Endothelial cell of umbilical vein (primary cell): Measurements from ENCODE around the gene WDR7. TPM values are rescaled to one million over a fixed set of nuclear protein-coding genes. Genes with fewer than 3 reads are reported as not detected.

ENCODE experiments used
- BruUV-seq: library from RNA; stranded (reverse); fragments of 400-500 nt; replicated peaks from 2 replicates; lab custom pipeline; 2021; lab: Mats Ljungman, UMichigan
- CTCF ChIA-PET: fragments of 300-600, 350-600 bp; sonication (Branson Sonifier 250); formaldehyde crosslinking; loops from one replicate; lab custom pipeline; 2021; ENCODE audit warnings: antibody characterized with exemption, inconsistent platforms; lab: Charles Lee
- POLR2A ChIA-PET: fragments of 300-600, 350-600 bp; sonication (Branson Sonifier 250); formaldehyde crosslinking; loops from one replicate; lab custom pipeline; 2021; ENCODE audit warnings: antibody characterized with exemption, inconsistent platforms; lab: Charles Lee
- DNase-seq: peaks from one replicate; pipeline ENCODE4 v3.0.0-alpha.2; 2011; ENCODE audit warnings: low read depth, low spot score
- FAIRE-seq: peaks from 2 replicates; lab custom pipeline; 2011; peaks lifted over from hg19 to GRCh38; lab: Jason Lieb, UNC
- H2AFZ ChIP-seq: 2 replicates; pipeline ENCODE4 v1.6.0; 2012; ENCODE audit warnings: low read depth, low read length, control low read depth, inconsistent platforms
- H3K27ac ChIP-seq: 2 replicates; pipeline ENCODE4 v1.5.1; 2011; ENCODE audit warnings: low read depth, mild to moderate bottlenecking, control low read depth, low read length, moderate library complexity; ENCODE audit not compliant: insufficient read depth
- H3K27me3 ChIP-seq, 2 experiments: 2 replicates each; pipeline versions ENCODE4 v1.6.0 to v1.6.1; 2011; ENCODE audit warnings: low read length in 2 of 2, mixed read lengths in 1 of 2; ENCODE audit not compliant: control insufficient read depth in 2 of 2, insufficient read depth in 2 of 2
- H3K36me3 ChIP-seq, 2 experiments: 2 replicates in 1 of 2; 3 replicates in 1 of 2; pipeline ENCODE4 v1.5.1; 2011; ENCODE audit warnings: low read length in 2 of 2, mild to moderate bottlenecking in 1 of 2, moderate library complexity in 1 of 2; ENCODE audit not compliant: control insufficient read depth in 2 of 2, insufficient read depth in 2 of 2; ENCODE audit errors: extremely low read depth in 1 of 2
- H3K4me1 ChIP-seq: 3 replicates; pipeline ENCODE4 v1.5.1; 2011; ENCODE audit warnings: mild to moderate bottlenecking, low read length; ENCODE audit not compliant: control insufficient read depth, insufficient read depth; ENCODE audit errors: extremely low read depth
- H3K4me2 ChIP-seq: 2 replicates; pipeline ENCODE4 v1.6.1; 2011; ENCODE audit warnings: low read length, control low read depth, mixed read lengths; ENCODE audit not compliant: insufficient read depth
- H3K4me3 ChIP-seq, 3 experiments: fragments of 200-600 bp in 1 of 3; sonication (generic), shearing (Covaris generic) in 1 of 3; replicated peaks in 1 of 3; 2 replicates each; pipeline ENCODE4 v1.5.1; 2011 to 2016; ENCODE audit warnings: control low read depth in 3 of 3, low read length in 3 of 3, mild to moderate bottlenecking in 2 of 3, inconsistent platforms in 1 of 3, low read depth in 1 of 3, moderate library complexity in 1 of 3; ENCODE audit not compliant: insufficient read depth in 1 of 3
- H3K79me2 ChIP-seq: 2 replicates; pipeline ENCODE4 v1.6.0; 2012; ENCODE audit warnings: low read length, inconsistent platforms; ENCODE audit not compliant: control insufficient read depth, insufficient read depth
- H3K9ac ChIP-seq: replicated peaks from 2 replicates; pipeline ENCODE3; 2011; ENCODE audit warnings: low read length, control low read depth; ENCODE audit not compliant: insufficient read depth; ENCODE audit errors: extremely low read depth
- H3K9me1 ChIP-seq: replicated peaks from 3 replicates; pipeline ENCODE4 v1.6.0; 2011; ENCODE audit warnings: mild to moderate bottlenecking, low read length; ENCODE audit not compliant: control insufficient read depth, insufficient read depth; ENCODE audit errors: extremely low read depth
- H3K9me3 ChIP-seq: replicated peaks from 2 replicates; pipeline ENCODE4 v1.5.1; 2012; ENCODE audit warnings: low read length, inconsistent platforms; ENCODE audit not compliant: control insufficient read depth, insufficient read depth
- H4K20me1 ChIP-seq: replicated peaks from 2 replicates; pipeline ENCODE3; 2011; ENCODE audit warnings: mild to moderate bottlenecking, low read length; ENCODE audit not compliant: control insufficient read depth, insufficient read depth; ENCODE audit errors: extremely low read depth
- CTCF ChIP-seq, 2 donors: IDR thresholded peaks; 1 replicate in 1 of 2; 2 replicates in 1 of 2; pipeline ENCODE4 v1.5.1; 2011; ENCODE audit warnings: low read length in 2 of 2, mild to moderate bottlenecking in 2 of 2, moderate library complexity in 2 of 2, control low read depth in 1 of 2, inconsistent platforms in 1 of 2, low read depth in 1 of 2; ENCODE audit not compliant: insufficient read depth in 1 of 2; ENCODE audit errors: extremely low read depth in 1 of 2
- EZH2 ChIP-seq: IDR thresholded peaks from 2 replicates; pipeline ENCODE4 v1.6.1; 2012; ENCODE audit warnings: borderline replicate concordance, low read depth, mild to moderate bottlenecking, moderate library complexity, low read length, inconsistent platforms; ENCODE audit not compliant: severe bottlenecking
- FOS ChIP-seq: IDR thresholded peaks from 2 replicates; pipeline ENCODE4 v1.6.1; 2011; ENCODE audit warnings: mild to moderate bottlenecking, low read length, moderate library complexity, borderline replicate concordance; ENCODE audit not compliant: insufficient read depth
- GATA2 ChIP-seq: IDR thresholded peaks from 2 replicates; pipeline ENCODE4 v1.7.0; 2011; ENCODE audit warnings: low read depth, mild to moderate bottlenecking, moderate library complexity, mixed read lengths, low read length; ENCODE audit not compliant: insufficient read length, insufficient read depth
- JUN ChIP-seq: IDR thresholded peaks from 2 replicates; pipeline ENCODE4 v1.6.1; 2011; ENCODE audit warnings: borderline replicate concordance, low read depth; ENCODE audit not compliant: insufficient read length, insufficient read depth
- MAX ChIP-seq: IDR thresholded peaks from 2 replicates; pipeline ENCODE4 v1.6.1; 2011; ENCODE audit not compliant: insufficient read depth, insufficient read length
- MYC ChIP-seq: IDR thresholded peaks from one replicate; pipeline ENCODE4 v1.6.1; 2011; ENCODE audit warnings: mild to moderate bottlenecking, low read depth, low read length
- POLR2A ChIP-seq: IDR thresholded peaks from 2 replicates; pipeline ENCODE4 v1.6.1; 2012; ENCODE audit warnings: low read depth, mild to moderate bottlenecking, control low read depth, low read length
- POLR2AphosphoS5 ChIP-seq: IDR thresholded peaks from 2 replicates; pipeline ENCODE4 v1.6.1; 2012; ENCODE audit warnings: low read depth, mild to moderate bottlenecking, control low read depth, low read length, moderate library complexity; ENCODE audit not compliant: insufficient read depth
- dilution Hi-C: fragments of 300-500 bp; cut with MboI; formaldehyde crosslinking; loops from one replicate; pipeline ENCODE4 v1.15.0; 2019; ENCODE audit warnings: low sequenced_read_pairs; ENCODE audit not compliant: extremely low pct_ligation_motif_present
- intact Hi-C: fragments of 100-400 bp; cut with micrococcal nuclease; formaldehyde crosslinking; loops from one replicate; pipeline ENCODE4 v1.10.0; 2022
- polyA plus RNA-seq, 4 experiments: library from polyadenylated mRNA; depleted of rRNA in 3 of 4; stranded (reverse) in 3 of 4; unstranded in 1 of 4; fragments of >200 nt; gene quantifications; 2 replicates each; pipeline versions ENCODE4 v1.2.1 to v1.2.3, GENCODE V29; 2011 to 2012; ENCODE audit warnings: missing spikeins in 1 of 4
- total RNA-seq: library from RNA; stranded (reverse); gene quantifications from 2 replicates; pipeline ENCODE4 v1.2.3, GENCODE V29; 2021

WDR7 gene
- total and polyA plus RNA-seq, 2 donors (not counting 3 experiments of a cell fraction or from before 2014, with no cell fraction given) = 5.9 to 19.0 TPM

- H3K9me3 ChIP-seq = no peaks in the 10 kb centered on the region
- no peak overlapping the region for H3K4me3 ChIP-seq
- no TSS peak for BruUV-seq
- dilution Hi-C loops = no loop called here
- TF ChIP-seq MAX = no peak
- DNase-seq (no peak), FAIRE-seq (no peak)
- no peaks in the 10 kb centered on the region for H3K36me3 ChIP-seq
- ChIA-PET CTCF (interaction anchor here (0.9 kb wide), 1 partner anchor 49 kb away, joined by 3 read pairs; no protein-coding TSS in a partner anchor), POLR2A (no interaction called here)
- H3K79me2 ChIP-seq = no peaks in the 10 kb centered on the region
- no peak overlapping the region for H3K27ac ChIP-seq
- no peak overlapping the region for H3K9ac ChIP-seq
- H3K9me1 ChIP-seq = no peaks in the 10 kb centered on the region
- no peaks in the 10 kb centered on the region for H3K27me3 ChIP-seq
- H2AFZ ChIP-seq = no peak overlapping the region
- no peaks in the 10 kb centered on the region for H3K4me1 ChIP-seq
- no peak overlapping the region for H3K4me2 ChIP-seq
- H4K20me1 ChIP-seq = no peaks in the 10 kb centered on the region
- intact Hi-C loops = no loop called here
These were observed 285.3 kb downstream of the WDR7 start for GRCh38 chr18:56936457-56936856.

- FAIRE-seq = no peak
- Histone ChIP-seq H3K36me3 (no peaks in the 10 kb centered on the region), H3K79me2 (no peaks in the 10 kb centered on the region), H3K9ac (no peak overlapping the region), H3K27ac (no peak overlapping the region), H3K4me3 (no peak overlapping the region), H3K4me2 (no peak overlapping the region), H3K27me3 (no peaks in the 10 kb centered on the region), H3K9me3 (no peaks in the 10 kb centered on the region), H4K20me1 (no peaks in the 10 kb centered on the region), H3K9me1 (no peaks in the 10 kb centered on the region), H3K4me1 (no peaks in the 10 kb centered on the region), H2AFZ (no peak overlapping the region)
- no TSS peak for BruUV-seq
- TF ChIP-seq EZH2 (no peak), CTCF (IDR thresholded peaks at IDR 0.05; ENCODE audit: extremely low read depth in 1 of 2, insufficient read depth in 1 of 2, low read depth in 1 of 2, low read length in 2 of 2) (no peak), JUN (no peak), MAX (no peak), MYC (no peak), POLR2A (no peak), GATA2 (no peak), POLR2AphosphoS5 (no peak), FOS (no peak)
- dilution Hi-C loops (no loop called here), intact Hi-C loops (no loop called here)
- DNase-seq = no peak
- POLR2A ChIA-PET = no interaction called here
- CTCF ChIA-PET = no interaction called here
These were observed 286.8 kb downstream of the WDR7 start for GRCh38 chr18:56937874-56938430.
